GM19035 (cell line): ENCODE data around the gene IFNL4.
"Not testable (repeated sequence)": the region's sequence is repeated elsewhere in the genome, so short reads cannot be mapped to it uniquely, and the experiment has no call there.

ENCODE experiments used
- ATAC-seq: cut with Tn5 transposase; IDR thresholded peaks from one replicate; pipeline ENCODE4 v1.9.1; 2021; ENCODE audit not compliant: unreplicated experiment

Gene IFNL4

GRCh38 chr19:39224910-39225309 is 23.7 kb downstream of the IFNL4 start:
- no peak for ATAC-seq

DNA sequence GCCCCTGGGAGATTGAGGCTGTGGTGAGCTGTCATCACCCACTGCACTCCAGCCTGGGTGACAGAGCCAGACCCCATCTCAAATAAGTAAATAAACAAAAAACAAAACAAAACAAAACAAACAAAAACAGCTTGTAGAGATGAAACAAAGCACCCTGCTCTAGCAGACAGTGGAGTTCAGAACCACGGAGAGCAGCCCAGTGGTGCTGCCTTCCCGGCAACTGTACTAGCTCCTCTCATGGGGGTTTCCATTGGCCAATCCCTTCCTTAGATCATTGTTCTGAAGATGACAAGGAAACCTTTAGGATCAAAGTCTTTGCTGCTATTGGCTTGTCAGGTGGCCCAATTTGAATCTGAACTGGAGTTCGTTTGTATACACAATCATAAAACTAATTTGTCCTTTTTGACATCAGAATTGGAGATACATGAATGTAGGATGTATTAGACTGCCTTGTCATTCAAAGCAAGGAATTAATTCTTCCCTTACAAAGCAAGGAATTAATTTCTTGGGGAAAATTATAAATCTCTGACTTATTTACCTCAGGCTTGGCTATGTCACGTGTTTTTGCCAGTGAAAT is 24.9 kb downstream of the IFNL4 start:
- no peak for ATAC-seq

DNA sequence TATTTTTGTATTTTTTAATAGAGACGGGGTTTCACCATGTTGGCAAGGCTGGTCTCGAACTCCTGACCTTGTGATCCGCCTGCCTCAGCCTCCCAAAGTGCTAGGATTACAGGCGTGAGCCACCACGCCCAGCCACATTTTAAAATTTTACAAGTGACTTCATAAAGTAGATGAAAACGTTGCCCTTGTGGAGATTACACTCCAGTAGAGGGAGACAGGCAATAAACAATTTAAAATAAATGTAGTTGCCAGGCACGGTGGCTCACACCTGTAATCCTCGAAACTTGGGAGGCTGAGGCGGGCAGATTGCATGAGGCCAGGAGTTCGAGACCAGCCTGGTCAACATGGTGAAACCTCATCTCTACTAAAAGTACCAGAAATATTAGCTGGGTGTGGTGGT is 29.5 kb downstream of the IFNL4 start:
- not testable (repeated sequence) for ATAC-seq

DNA sequence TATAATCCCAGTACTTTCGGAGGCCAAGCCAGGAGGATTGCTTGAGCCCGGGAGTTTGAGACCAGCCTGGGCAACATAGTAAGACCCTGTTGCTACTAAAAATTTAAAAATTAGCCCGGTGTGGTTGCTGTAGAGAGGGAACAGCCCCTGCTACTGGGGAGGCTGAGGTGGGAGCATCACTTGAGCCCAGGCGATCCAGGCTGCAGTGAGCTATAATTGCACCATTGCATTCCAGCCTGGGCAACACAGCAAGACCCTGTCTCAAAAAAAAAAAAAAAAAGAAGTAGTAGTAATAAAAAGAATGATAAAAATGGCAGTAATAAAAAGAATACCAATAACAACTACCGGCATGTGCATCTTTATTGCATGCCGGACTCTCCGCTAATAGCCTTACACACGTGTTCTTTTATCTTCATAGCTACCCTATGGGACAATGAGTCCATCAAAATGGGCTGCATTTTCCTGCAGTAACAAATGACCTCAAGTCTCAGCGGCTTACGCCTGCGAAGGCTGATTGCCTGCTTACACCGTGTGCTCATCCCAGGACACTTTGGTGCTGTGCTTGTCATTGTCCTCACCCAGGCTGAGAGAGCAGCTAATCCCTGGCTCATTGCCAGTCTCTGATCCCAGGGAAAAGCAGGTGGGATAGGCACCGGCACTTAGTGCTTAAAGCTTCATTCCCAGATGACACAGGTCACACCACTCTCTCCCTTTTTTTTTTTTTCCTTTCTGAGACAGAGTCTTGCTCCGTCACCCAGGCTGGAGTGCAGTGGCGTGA is 30.2 kb downstream of the IFNL4 start:
- no peak for ATAC-seq

DNA sequence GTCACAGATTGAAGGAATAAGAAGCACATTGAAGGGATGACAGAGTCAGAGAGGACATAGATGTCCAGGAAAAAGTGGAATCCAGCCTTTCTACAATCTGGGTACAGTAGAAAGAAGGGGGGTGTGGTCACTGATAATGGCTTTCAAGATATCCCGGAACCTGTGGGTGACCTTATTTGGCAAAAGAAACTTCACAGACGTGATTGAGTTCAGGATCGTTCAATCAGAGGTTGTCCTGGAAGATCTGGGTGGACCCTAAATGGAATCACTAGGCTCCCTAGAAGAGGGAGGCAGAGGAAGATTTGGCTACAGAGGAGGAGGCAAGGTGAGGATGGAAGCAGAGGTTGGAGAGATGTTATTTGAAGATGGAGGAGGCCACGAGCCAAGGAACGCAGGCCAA is 31.6 kb downstream of the IFNL4 start:
- no peak for ATAC-seq

DNA sequence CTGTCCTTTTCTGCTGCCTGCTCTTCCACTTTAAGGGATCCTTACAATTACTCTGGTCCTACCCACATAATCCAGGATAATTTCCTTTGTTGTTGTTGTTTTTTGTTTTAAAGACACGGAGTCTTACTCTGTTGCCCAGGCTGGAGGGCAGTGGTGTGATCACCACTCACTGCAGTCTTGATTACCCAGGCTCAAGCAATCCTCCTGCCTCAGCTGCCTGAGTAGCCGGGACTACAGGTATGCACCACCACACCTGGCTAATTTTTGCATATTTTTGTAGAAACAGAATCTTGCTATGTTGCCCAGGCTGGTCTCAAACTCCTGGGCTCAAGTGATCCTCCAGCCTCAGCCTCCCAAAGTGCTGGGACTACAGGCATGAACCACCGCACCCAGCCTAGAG is 33.3 kb downstream of the IFNL4 start:
- ATAC-seq, result not testable (repeated sequence)

DNA sequence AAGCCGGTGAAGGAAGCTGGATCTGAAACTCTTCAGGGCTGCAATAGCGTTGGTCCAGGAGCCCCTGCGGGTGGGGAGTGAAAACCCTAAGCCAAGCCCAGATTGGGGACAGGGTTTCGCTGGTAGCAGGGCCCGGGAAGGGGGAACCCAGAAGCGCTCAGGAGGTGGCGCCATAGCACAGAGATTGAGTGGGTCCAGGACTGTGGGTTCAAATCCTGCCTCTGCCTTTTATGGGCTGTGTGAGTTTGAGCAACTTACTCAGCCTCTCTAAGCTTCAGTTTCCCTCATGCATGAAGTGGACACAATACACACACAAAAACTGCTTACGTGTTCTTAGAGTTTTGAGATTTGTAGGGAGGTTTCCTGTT is 36.3 kb downstream of the IFNL4 start:
- ATAC-seq, result no peak

- ATAC-seq, result no peak
These were observed 36.8 kb downstream of the IFNL4 start for GRCh38 chr19:39211731-39212374.

GRCh38 chr19:39209196-39209595 is 39.5 kb downstream of the IFNL4 start:
- ATAC-seq, result no peak

- no peak for ATAC-seq
These were observed 40.4 kb downstream of the IFNL4 start for GRCh38 chr19:39208175-39208795.

DNA sequence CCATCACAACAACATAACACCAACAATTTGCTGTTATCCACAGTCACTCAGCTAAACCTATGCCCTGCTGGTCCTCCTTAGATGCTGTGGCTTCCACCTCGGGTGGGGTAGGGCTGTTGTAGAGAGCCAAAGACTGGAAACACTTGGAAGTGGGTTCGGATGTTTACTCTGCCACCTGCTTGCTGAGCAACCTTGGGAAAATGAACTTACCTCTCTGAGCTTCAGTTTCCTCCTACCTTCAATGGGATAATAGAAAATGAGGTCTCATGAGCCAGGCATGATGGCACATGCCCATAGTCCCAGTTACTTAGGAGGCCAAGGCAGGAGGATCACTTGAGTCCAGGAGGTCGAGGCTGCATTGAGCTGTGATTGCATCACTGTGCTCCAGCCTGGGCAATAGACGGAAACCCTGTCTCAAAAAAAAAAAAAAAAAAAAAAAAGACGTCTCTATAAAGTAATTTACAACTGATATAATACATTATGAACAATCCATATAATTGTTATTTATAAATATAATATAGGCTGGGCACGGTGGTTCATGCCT is 41.3 kb downstream of the IFNL4 start:
- ATAC-seq, result no peak

- ATAC-seq, result no peak
These were observed 42.5 kb downstream of the IFNL4 start for GRCh38 chr19:39206122-39206521.

- ATAC-seq, result no peak
These were observed 43.2 kb downstream of the IFNL4 start for GRCh38 chr19:39205449-39205764.

- ATAC-seq, result no peak
These were observed 45.0 kb downstream of the IFNL4 start, which contains the start of gene SYCN for GRCh38 chr19:39203372-39204341. SYCN (minus strand) TSS chr19:39204263; CDS start chr19:39204254, 9 bp downstream.

DNA sequence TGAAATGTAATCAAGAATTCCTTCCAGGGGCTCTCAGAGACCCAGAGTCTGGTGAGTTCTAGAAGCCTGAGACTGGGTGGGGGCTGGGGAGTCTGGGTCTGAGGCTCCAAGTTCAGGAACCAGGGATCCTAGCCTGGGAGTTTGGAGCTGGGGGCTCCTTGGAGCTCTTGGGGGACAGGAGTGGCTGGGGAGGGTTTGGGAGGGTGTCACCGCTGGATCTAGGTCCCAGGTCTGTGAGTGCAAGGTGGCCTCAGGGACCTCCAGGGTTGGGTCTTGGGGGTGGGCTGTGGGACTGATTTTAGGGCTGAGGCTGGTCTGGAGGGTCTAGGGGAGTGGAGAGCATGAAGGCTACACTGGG is 45.7 kb downstream of the IFNL4 start:
- no peak for ATAC-seq

GRCh38 chr19:39200803-39201115 is 47.9 kb downstream of the IFNL4 start:
- no peak for ATAC-seq

DNA sequence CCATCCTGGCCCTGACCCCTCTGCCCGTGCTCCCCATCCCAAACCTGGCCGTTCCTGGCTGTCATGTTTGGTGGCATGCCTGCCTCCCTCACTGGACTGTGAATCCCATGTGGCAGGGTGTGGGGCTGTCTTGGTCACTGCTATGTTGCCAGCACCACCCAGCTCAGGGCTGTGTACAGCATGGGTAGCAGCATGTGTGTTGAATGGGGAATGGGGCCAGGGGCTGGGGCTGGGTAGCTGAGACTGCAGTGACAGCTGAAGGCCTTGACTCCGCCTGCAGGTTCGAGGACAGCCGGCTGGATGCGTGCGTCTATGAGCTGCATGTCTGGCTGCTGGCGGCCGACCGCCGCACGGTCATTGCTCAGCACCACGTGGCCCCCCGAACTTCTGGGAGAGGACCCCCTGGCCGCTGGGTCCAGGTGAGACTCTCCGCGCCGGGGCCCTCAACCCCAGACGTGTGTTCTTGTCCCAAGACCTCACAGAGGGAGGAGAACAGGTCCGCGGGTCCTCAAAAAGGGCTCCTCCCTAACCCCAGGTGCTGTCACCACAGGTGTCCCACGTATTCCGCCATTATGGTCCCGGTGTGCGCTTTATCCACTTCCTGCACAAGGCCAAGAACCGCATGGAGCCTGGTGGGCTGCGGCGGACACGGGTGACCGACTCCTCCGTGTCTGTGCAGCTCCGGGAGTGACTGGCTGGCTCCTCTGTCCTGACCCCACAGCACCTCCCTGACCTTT is 48.4 kb downstream of the IFNL4 start:
- no peak for ATAC-seq

- no peak for ATAC-seq
These were observed 49.6 kb downstream of the IFNL4 start for GRCh38 chr19:39199025-39199424.

DNA sequence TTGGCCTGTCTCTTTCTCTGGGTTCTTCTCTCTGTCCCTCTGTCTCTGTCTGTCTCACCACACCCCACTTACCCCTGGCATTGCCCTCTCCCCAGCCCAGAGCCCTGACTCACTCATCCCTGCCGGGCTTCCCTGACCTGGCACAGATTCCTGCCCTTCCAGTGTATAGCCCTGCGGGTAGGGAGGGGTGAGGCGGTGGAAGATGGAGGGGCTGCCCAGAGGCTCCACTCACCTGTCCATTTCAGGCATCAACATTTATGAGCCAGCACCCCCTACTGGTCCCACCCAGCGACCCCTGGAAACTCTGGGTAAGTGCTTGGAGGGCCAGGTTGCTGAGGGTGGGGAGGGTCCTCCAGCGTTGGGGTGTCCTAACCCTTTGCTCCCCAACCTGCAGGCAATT is 50.8 kb downstream of the IFNL4 start:
- no peak for ATAC-seq
